ENCODE measurements around the gene PKD1. TPM values are rescaled to one million over a fixed set of nuclear protein-coding genes. Genes with fewer than 3 reads are reported as not detected.
A peak's percentile ranks its signal among the peaks of the same experiment; 100 is the strongest.

PKD1 gene
- total RNA-seq, 1 experiment from 2014 or later = 82.0 TPM

- no peak overlapping the region for H3K4me3 Mint-ChIP-seq (ENCODE audit: low read depth, unreplicated experiment)
- H3K4me1 Mint-ChIP-seq (ENCODE audit: low read depth, unreplicated experiment) = no peaks in the 10 kb centered on the region
- DNase-seq = no peak
- H3K9me3 Mint-ChIP-seq (ENCODE audit: low read depth, unreplicated experiment) = no peaks in the 10 kb centered on the region
- no peak for TF ChIP-seq CTCF (IDR thresholded peaks at IDR 0.05; ENCODE audit: unreplicated experiment)
- intact Hi-C loops (cut with micrococcal nuclease; ENCODE audit: unreplicated experiment) = no loop called here
- no TSS peak for BruUV-seq (replicated peaks)
- peaks cover 45% of the 10 kb centered on the region for H3K36me3 Mint-ChIP-seq (ENCODE audit: insufficient read depth, unreplicated experiment)
- H3K27ac Mint-ChIP-seq (ENCODE audit: unreplicated experiment) = no peak overlapping the region
- CTCF ChIA-PET = interaction anchor here (0.8 kb wide), 1 partner anchor 10 kb away, joined by 3 read pairs; the partner anchor contains the start of genes NTHL1 and TSC2
- H3K27me3 Mint-ChIP-seq (ENCODE audit: unreplicated experiment) = no peaks in the 10 kb centered on the region
Observed at GRCh38 chr16:2057438-2057837, 78.3 kb downstream of the PKD1 start.

- no peaks in the 10 kb centered on the region for H3K9me3 Mint-ChIP-seq (ENCODE audit: low read depth, unreplicated experiment)
- TF ChIP-seq CTCF (IDR thresholded peaks at IDR 0.05; ENCODE audit: unreplicated experiment) = no peak
- no peak overlapping the region for H3K4me3 Mint-ChIP-seq (ENCODE audit: low read depth, unreplicated experiment)
- intact Hi-C loops (cut with micrococcal nuclease; ENCODE audit: unreplicated experiment) = no loop called here
- BruUV-seq (replicated peaks) = no TSS peak
- H3K27me3 Mint-ChIP-seq (ENCODE audit: unreplicated experiment) = no peaks in the 10 kb centered on the region
- DNase-seq = no peak
- CTCF ChIA-PET = interaction anchor here (0.8 to 1.8 kb wide), 4 partner anchors 9 to 84 kb away, joined by 3 to 7 read pairs (median 4); partner anchors contain the start of genes NTHL1 and TSC2
- no peaks in the 10 kb centered on the region for H3K4me1 Mint-ChIP-seq (ENCODE audit: low read depth, unreplicated experiment)
- H3K27ac Mint-ChIP-seq (ENCODE audit: unreplicated experiment) = no peak overlapping the region
- peaks cover 49% of the 10 kb centered on the region for H3K36me3 Mint-ChIP-seq (ENCODE audit: insufficient read depth, unreplicated experiment)
Observed at GRCh38 chr16:2056681-2057407, 78.9 kb downstream of the PKD1 start.

GRCh38 chr16:2056077-2056476 is 79.6 kb downstream of the PKD1 start:
- no peak for DNase-seq
- H3K27ac Mint-ChIP-seq (ENCODE audit: unreplicated experiment) = no peak overlapping the region

GRCh38 chr16:2054543-2055245 is 81.0 kb downstream of the PKD1 start:
- peak; percentile 61 for DNase-seq
- Mint-ChIP-seq H3K36me3 (ENCODE audit: insufficient read depth, unreplicated experiment) (peaks cover 50% of the 10 kb centered on the region), H3K27me3 (ENCODE audit: unreplicated experiment) (no peaks in the 10 kb centered on the region), H3K9me3 (ENCODE audit: low read depth, unreplicated experiment) (no peaks in the 10 kb centered on the region), H3K4me3 (ENCODE audit: low read depth, unreplicated experiment) (no peak overlapping the region), H3K27ac (ENCODE audit: unreplicated experiment) (no peak overlapping the region), H3K4me1 (ENCODE audit: low read depth, unreplicated experiment) (no peaks in the 10 kb centered on the region)
- no TSS peak for BruUV-seq (replicated peaks)
- intact Hi-C loops (cut with micrococcal nuclease; ENCODE audit: unreplicated experiment) = no loop called here
- CTCF ChIA-PET = no interaction called here
- no peak for TF ChIP-seq CTCF (IDR thresholded peaks at IDR 0.05; ENCODE audit: unreplicated experiment)

More at GRCh38 chr16:2056077-2056476, 79.6 kb downstream of the PKD1 start:
- BruUV-seq (replicated peaks) = no TSS peak
- TF ChIP-seq CTCF (IDR thresholded peaks at IDR 0.05; ENCODE audit: unreplicated experiment) = peak; percentile 16
- Mint-ChIP-seq H3K27me3 (ENCODE audit: unreplicated experiment) (no peaks in the 10 kb centered on the region), H3K4me3 (ENCODE audit: low read depth, unreplicated experiment) (no peak overlapping the region), H3K9me3 (ENCODE audit: low read depth, unreplicated experiment) (no peaks in the 10 kb centered on the region), H3K4me1 (ENCODE audit: low read depth, unreplicated experiment) (no peaks in the 10 kb centered on the region), H3K36me3 (ENCODE audit: insufficient read depth, unreplicated experiment) (peaks cover 51% of the 10 kb centered on the region)
- intact Hi-C loops (cut with micrococcal nuclease; ENCODE audit: unreplicated experiment) = no loop called here
- CTCF ChIA-PET = interaction anchor here (1.0 to 1.8 kb wide), 4 partner anchors 15 to 85 kb away, joined by 4 to 7 read pairs (median 4); no protein-coding TSS in a partner anchor
